CD14-positive monocyte (primary cell): ENCODE results near the gene ZBTB6. TPM values are rescaled to one million over a fixed set of nuclear protein-coding genes. Genes with fewer than 3 reads are reported as not detected.

Experiments used
- DNase-seq, 3 donors: peaks; one replicate each; pipeline ENCODE4 v3.0.0-alpha.2; 2011 to 2022
- H2AFZ ChIP-seq: 2 replicates; pipeline ENCODE4 v1.6.0; 2012; ENCODE audit warnings: mild to moderate bottlenecking, low read depth, low read length, inconsistent platforms; ENCODE audit not compliant: insufficient read depth, poor library complexity, severe bottlenecking
- H3K27ac ChIP-seq, 2 donors: 1 replicate in 1 of 2; 2 replicates in 1 of 2; pipeline ENCODE4 v1.5.1; 2012 to 2013; ENCODE audit warnings: low read length in 2 of 2, control low read depth in 1 of 2, inconsistent platforms in 1 of 2, low read depth in 1 of 2, mild to moderate bottlenecking in 1 of 2
- H3K27me3 ChIP-seq, 2 donors: one replicate each; pipeline versions ENCODE4 v1.6.0 to v1.6.1; 2011 to 2013; ENCODE audit warnings: low read length in 2 of 2; ENCODE audit not compliant: control insufficient read depth in 2 of 2, insufficient read depth in 2 of 2
- H3K36me3 ChIP-seq, 2 donors: replicated peaks in 1 of 2; 1 replicate in 1 of 2; 2 replicates in 1 of 2; pipeline versions ENCODE4 v1.5.1 to v1.6.1; 2012 to 2013; ENCODE audit warnings: low read length in 2 of 2, control low read depth in 1 of 2, inconsistent platforms in 1 of 2, mild to moderate bottlenecking in 1 of 2; ENCODE audit not compliant: insufficient read depth in 2 of 2, control insufficient read depth in 1 of 2
- H3K4me1 ChIP-seq, 2 donors: 1 replicate in 1 of 2; 2 replicates in 1 of 2; pipeline versions ENCODE4 v1.5.1 to v1.6.1; 2012 to 2013; ENCODE audit warnings: low read length in 2 of 2, control low read depth in 1 of 2, inconsistent platforms in 1 of 2, mild to moderate bottlenecking in 1 of 2, moderate library complexity in 1 of 2; ENCODE audit not compliant: insufficient read depth in 2 of 2, control insufficient read depth in 1 of 2
- H3K4me2 ChIP-seq: replicated peaks from 2 replicates; pipeline ENCODE3; 2012; ENCODE audit warnings: low read length, moderate library complexity, mild to moderate bottlenecking; ENCODE audit not compliant: poor library complexity, severe bottlenecking; ENCODE audit errors: extremely low read depth
- H3K4me3 ChIP-seq, 3 experiments: fragments of 200-600 bp in 1 of 3; sonication (generic) in 1 of 3; replicated peaks in 1 of 3; 1 replicate in 2 of 3; 2 replicates in 1 of 3; pipeline ENCODE4 v1.5.1; 2011 to 2013; ENCODE audit warnings: low read length in 3 of 3, mild to moderate bottlenecking in 3 of 3, control low read depth in 2 of 3, low read depth in 2 of 3, inconsistent platforms in 1 of 3, moderate library complexity in 1 of 3
- H3K79me2 ChIP-seq: 2 replicates; pipeline ENCODE4 v1.6.0; 2012; ENCODE audit warnings: mild to moderate bottlenecking, control low read depth, inconsistent platforms, low read length, moderate library complexity; ENCODE audit not compliant: insufficient read depth
- H3K9ac ChIP-seq: 2 replicates; pipeline ENCODE4 v1.6.0; 2017; ENCODE audit warnings: low read length, mild to moderate bottlenecking; ENCODE audit not compliant: insufficient read depth, poor library complexity, severe bottlenecking
- H3K9me3 ChIP-seq, 2 donors: replicated peaks in 1 of 2; 1 replicate in 1 of 2; 2 replicates in 1 of 2; pipeline versions ENCODE4 v1.5.1 to v1.6.1; 2012 to 2013; ENCODE audit warnings: low read length in 2 of 2, control low read depth in 1 of 2; ENCODE audit not compliant: control insufficient read depth in 1 of 2, insufficient read depth in 1 of 2
- H4K20me1 ChIP-seq: 2 replicates; pipeline ENCODE4 v1.6.0; 2012; ENCODE audit warnings: mild to moderate bottlenecking, low read length, control low read depth, moderate library complexity; ENCODE audit not compliant: insufficient read depth
- H3K27ac Mint-ChIP-seq, 7 donors: one replicate each; pipeline ENCODE4 v1.8.0; 2020; ENCODE audit warnings: mild to moderate bottlenecking in 7 of 7, mixed read lengths in 7 of 7, moderate library complexity in 6 of 7, inconsistent platforms in 2 of 7
- H3K27me3 Mint-ChIP-seq, 3 donors: one replicate each; pipeline ENCODE4 v1.8.0; 2021 to 2022; ENCODE audit warnings: low read depth in 3 of 3, mild to moderate bottlenecking in 3 of 3, mixed read lengths in 3 of 3, moderate library complexity in 3 of 3, inconsistent platforms in 1 of 3
- H3K36me3 Mint-ChIP-seq, 2 donors: one replicate each; pipeline ENCODE4 v1.8.0; 2020; ENCODE audit warnings: mixed read lengths in 2 of 2, inconsistent platforms in 1 of 2, mild to moderate bottlenecking in 1 of 2
- H3K4me1 Mint-ChIP-seq: one replicate; pipeline ENCODE4 v1.8.0; 2020; ENCODE audit warnings: mild to moderate bottlenecking, mixed read lengths
- H3K4me3 Mint-ChIP-seq, 2 donors: one replicate each; pipeline ENCODE4 v1.8.0; 2020; ENCODE audit warnings: mild to moderate bottlenecking in 2 of 2, mixed read lengths in 2 of 2, moderate library complexity in 1 of 2
- H3K9me3 Mint-ChIP-seq, 7 donors: one replicate each; pipeline ENCODE4 v1.8.0; 2020 to 2022; ENCODE audit warnings: mixed read lengths in 7 of 7, mild to moderate bottlenecking in 6 of 7, moderate library complexity in 6 of 7, inconsistent platforms in 2 of 7
- CTCF ChIP-seq: fragments of 200-600 bp; IDR thresholded peaks from one replicate; pipeline ENCODE4 v1.8.0; 2022; ENCODE audit warnings: antibody characterized with exemption, mild to moderate bottlenecking
- WGBS: methylation state at CpG from one replicate; pipeline ENCODE4 v1.1.5; 2013; ENCODE audit warnings: missing lambda C conversion rate; ENCODE audit not compliant: insufficient coverage; 5-methylcytosine and 5-hydroxymethylcytosine counted together
- intact Hi-C, 2 donors: fragments of 100-400 bp; cut with micrococcal nuclease; formaldehyde crosslinking; loops; one replicate each; pipeline versions ENCODE4 v1.15.0 to v1.15.1; 2023
- polyA plus RNA-seq, 3 donors: library from polyadenylated mRNA; depleted of rRNA in 1 of 3; unstranded in 2 of 3; stranded (reverse) in 1 of 3; fragments of 300-500 nt in 2 of 3; fragments of >200 nt in 1 of 3; fragmentation: Illumina TruSeq in 2 of 3; gene quantifications; 1 replicate in 2 of 3; 2 replicates in 1 of 3; pipeline ENCODE4 v1.2.3, GENCODE V29; 2012 to 2021

ZBTB6 gene
- polyA plus RNA-seq, 3 donors: 0.64 to 1.7 (median 1.5) TPM

- Histone ChIP-seq H3K9me3 (no peaks in the 10 kb centered on the region), H3K4me3 (no peak overlapping the region), H3K79me2 (peaks cover 66% of the 10 kb centered on the region), H3K27ac (no peak overlapping the region), H3K27me3 (no peaks in the 10 kb centered on the region), H4K20me1 (peaks cover 9% of the 10 kb centered on the region), H3K4me1 (peaks cover 30 to 37% of the 10 kb centered on the region in 2 donors), H3K9ac (no peak overlapping the region), H3K36me3 (peaks cover 8 to 24% of the 10 kb centered on the region in 2 donors), H3K4me2 (no peak overlapping the region), H2AFZ (no peak overlapping the region)
- Mint-ChIP-seq H3K27ac (no peak overlapping the region), H3K27me3 (no peaks in the 10 kb centered on the region), H3K4me3 (no peak overlapping the region), H3K36me3 (peaks cover 26 to 33% of the 10 kb centered on the region in 2 donors), H3K4me1 (peaks cover 37% of the 10 kb centered on the region), H3K9me3 (no peaks in the 10 kb centered on the region)
- no peak for TF ChIP-seq CTCF
- WGBS: no CpG with 5 or more reads among the region's 1 CpG
- no peak for DNase-seq
- intact Hi-C loops: no loop called here
These were observed 23.8 kb upstream of the ZBTB6 start for GRCh38 chr9:122936883-122937282.

- Mint-ChIP-seq H3K36me3 (peaks cover 26 to 33% of the 10 kb centered on the region in 2 donors), H3K4me3 (no peak overlapping the region), H3K27ac (no peak overlapping the region), H3K27me3 (no peaks in the 10 kb centered on the region), H3K4me1 (peaks cover 35% of the 10 kb centered on the region), H3K9me3 (no peaks in the 10 kb centered on the region)
- H3K79me2 ChIP-seq: peaks cover 66% of the 10 kb centered on the region
- intact Hi-C loops: no loop called here
- no peak overlapping the region for H3K4me3 ChIP-seq
- H3K4me2 ChIP-seq: no peak overlapping the region
- H3K9ac ChIP-seq: no peak overlapping the region
- H3K27ac ChIP-seq: no peak overlapping the region
- no peak for DNase-seq
- H4K20me1 ChIP-seq: peaks cover 4% of the 10 kb centered on the region
- TF ChIP-seq CTCF: no peak
- 100% methylated on average over 4 of the region's 5 CpGs for WGBS
- no peaks in the 10 kb centered on the region for H3K9me3 ChIP-seq
- no peaks in the 10 kb centered on the region for H3K27me3 ChIP-seq
- peaks cover 8 to 24% of the 10 kb centered on the region in 2 donors for H3K36me3 ChIP-seq
- H3K4me1 ChIP-seq: peaks cover 25 to 32% of the 10 kb centered on the region in 2 donors
- H2AFZ ChIP-seq: no peak overlapping the region
These were observed 23.3 kb upstream of the ZBTB6 start for GRCh38 chr9:122936464-122936863.
